Ishikawa (cell line): Measurements from ENCODE around the gene STK4.

ENCODE experiments used
- EGR1 ChIP-seq: IDR thresholded peaks from 2 replicates; pipeline ENCODE4 v1.6.1; 2012
- EP300 ChIP-seq: IDR thresholded peaks from 2 replicates; pipeline ENCODE4 v1.6.1; 2012; ENCODE audit warnings: borderline replicate concordance
- TAF1 ChIP-seq: IDR thresholded peaks from 2 replicates; pipeline ENCODE4 v1.6.1; 2012; ENCODE audit warnings: low read depth, mild to moderate bottlenecking
- TEAD4 ChIP-seq: IDR thresholded peaks from 2 replicates; pipeline ENCODE4 v1.6.1; 2012
- YY1 ChIP-seq: IDR thresholded peaks from 2 replicates; pipeline ENCODE4 v1.6.1; 2012; ENCODE audit warnings: low read depth
- TF ChIP-seq, protein P1 (sequence below): IDR thresholded peaks from 2 replicates; pipeline ENCODE4 v1.6.1; 2012; ENCODE audit warnings: low read depth, mild to moderate bottlenecking
- TF ChIP-seq, protein P2 (sequence below): IDR thresholded peaks from 2 replicates; pipeline ENCODE4 v1.6.1; 2012

DNA sequence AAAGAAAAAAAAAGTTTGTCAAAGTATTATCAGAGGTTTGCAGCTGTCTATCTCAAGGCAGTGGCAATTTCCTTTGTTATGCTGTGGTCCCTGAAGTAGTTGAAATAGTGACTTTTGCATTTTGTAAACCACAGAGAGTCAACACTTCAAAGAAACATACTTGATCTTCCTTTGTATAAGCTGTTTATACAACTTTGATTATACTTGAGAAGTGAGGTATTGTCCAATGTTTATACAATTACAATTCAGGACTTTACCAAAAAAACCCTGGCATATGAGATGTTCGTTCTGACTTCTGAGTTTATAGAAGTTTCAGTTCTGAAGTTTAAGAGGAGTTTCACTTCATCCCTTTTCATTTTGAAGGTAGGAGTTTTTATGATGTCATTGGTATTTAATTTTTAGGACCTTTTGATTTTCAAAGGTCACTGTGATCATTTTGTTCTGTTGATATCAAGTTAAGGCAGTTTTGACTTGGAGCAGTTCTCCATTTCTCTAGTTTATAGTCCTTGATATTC is 4.0 kb downstream of the STK4 start:
- no peak for TF ChIP-seq TAF1
- TF ChIP-seq EP300, result no peak
- TF ChIP-seq EGR1, result no peak
- TF ChIP-seq, protein P1, sequence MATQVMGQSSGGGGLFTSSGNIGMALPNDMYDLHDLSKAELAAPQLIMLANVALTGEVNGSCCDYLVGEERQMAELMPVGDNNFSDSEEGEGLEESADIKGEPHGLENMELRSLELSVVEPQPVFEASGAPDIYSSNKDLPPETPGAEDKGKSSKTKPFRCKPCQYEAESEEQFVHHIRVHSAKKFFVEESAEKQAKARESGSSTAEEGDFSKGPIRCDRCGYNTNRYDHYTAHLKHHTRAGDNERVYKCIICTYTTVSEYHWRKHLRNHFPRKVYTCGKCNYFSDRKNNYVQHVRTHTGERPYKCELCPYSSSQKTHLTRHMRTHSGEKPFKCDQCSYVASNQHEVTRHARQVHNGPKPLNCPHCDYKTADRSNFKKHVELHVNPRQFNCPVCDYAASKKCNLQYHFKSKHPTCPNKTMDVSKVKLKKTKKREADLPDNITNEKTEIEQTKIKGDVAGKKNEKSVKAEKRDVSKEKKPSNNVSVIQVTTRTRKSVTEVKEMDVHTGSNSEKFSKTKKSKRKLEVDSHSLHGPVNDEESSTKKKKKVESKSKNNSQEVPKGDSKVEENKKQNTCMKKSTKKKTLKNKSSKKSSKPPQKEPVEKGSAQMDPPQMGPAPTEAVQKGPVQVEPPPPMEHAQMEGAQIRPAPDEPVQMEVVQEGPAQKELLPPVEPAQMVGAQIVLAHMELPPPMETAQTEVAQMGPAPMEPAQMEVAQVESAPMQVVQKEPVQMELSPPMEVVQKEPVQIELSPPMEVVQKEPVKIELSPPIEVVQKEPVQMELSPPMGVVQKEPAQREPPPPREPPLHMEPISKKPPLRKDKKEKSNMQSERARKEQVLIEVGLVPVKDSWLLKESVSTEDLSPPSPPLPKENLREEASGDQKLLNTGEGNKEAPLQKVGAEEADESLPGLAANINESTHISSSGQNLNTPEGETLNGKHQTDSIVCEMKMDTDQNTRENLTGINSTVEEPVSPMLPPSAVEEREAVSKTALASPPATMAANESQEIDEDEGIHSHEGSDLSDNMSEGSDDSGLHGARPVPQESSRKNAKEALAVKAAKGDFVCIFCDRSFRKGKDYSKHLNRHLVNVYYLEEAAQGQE, result no peak
- TF ChIP-seq, protein P2, sequence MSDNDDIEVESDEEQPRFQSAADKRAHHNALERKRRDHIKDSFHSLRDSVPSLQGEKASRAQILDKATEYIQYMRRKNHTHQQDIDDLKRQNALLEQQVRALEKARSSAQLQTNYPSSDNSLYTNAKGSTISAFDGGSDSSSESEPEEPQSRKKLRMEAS, result no peak
- no peak for TF ChIP-seq TEAD4
- no peak for TF ChIP-seq YY1
